Activated naive CD8-positive, alpha-beta T cell treated with anti-CD3 and anti-CD28 coated beads, Interleukin-2, amount 50 U/mL, for 16 hours (primary cell): ENCODE data around the gene CXXC1.
"Not testable (repeated sequence)": the region's sequence is repeated elsewhere in the genome, so short reads cannot be mapped to it uniquely, and the experiment has no call there.

Experiments used
- DNase-seq: peaks from one replicate; pipeline ENCODE4 v3.0.0-alpha.2; 2020; ENCODE audit warnings: low read depth, low spot score

Gene CXXC1

DNA sequence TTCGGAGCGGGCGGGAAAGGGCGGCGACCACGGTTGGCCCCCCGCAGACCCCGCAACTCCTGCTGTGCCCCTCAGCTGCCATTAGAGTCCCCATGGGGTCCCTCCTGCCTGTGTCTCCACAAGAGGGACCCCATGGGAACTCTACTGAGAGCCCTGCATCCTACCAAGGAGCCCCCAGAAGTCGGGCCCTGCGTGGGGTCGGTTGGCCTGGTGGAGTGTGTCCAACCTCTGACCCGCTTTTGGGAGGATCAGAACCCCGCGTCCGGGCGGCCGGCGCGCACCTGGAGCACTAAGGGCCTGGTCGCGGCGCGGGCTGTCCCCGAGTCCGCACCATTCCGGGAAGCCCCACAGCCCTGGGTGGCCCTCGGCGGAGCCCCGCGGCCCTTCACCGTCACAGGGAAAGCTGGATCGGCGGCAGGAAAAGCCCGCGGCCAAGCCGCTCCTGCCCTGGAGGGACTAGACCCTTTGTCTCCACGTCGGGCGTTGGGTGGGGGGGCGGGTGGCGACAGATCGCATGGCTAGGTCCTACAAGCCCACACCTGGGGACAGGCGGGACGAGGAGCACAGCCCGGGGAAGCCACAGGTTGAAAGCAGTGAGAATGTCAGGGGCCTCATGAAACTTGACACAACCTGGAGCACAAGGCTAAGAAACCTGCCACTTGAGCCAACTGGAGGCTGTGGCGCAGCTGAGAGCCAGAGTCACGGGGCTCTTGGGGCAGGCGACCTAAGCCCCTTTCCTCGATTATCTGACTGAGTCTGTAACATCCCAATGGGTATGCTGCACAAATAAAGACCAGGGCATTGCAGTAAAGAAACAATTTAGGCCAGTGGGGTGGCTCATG lies 11.2 kb upstream of the CXXC1 start:
- DNase-seq = no peak

DNA sequence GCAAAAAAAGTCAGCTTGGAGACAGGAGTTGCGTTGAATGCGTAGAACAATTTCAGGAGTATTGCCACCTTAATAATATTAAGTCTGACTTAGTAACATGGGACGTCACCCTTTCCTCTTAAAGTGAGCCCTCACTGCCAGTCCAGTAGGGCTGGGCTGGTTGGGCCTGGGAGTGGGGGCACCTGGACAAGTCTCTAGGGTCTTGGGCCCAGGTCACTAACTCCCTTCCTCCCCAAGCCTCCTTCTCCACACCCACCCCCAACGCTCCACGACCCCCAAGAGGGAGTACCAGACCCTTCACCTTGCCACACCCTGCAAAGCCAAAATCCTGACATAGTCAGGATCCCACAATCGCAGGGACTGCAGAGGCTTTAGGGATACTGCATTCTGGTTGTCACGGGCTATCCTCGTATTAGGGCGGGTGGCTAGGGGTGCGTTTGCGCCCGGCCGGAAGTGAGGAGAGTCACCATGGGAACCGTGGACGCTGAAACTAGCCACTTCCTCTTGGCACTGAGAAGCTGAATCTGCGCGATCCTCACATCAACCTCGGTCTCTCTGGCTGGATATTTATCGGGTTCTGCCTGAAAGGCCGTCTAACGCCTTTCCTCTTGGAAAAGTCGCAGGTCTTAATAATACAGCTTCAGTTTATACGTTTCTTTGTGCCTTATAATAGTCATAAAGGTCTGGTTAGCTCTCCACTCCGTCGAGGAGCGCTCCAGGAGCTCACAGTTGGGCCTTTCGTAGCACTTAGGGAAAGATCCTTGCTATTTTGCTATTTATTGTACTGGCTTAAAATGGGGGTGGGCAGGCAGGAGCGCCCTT lies 10.3 kb upstream of the CXXC1 start:
- DNase-seq = peak; percentile 35

DNA sequence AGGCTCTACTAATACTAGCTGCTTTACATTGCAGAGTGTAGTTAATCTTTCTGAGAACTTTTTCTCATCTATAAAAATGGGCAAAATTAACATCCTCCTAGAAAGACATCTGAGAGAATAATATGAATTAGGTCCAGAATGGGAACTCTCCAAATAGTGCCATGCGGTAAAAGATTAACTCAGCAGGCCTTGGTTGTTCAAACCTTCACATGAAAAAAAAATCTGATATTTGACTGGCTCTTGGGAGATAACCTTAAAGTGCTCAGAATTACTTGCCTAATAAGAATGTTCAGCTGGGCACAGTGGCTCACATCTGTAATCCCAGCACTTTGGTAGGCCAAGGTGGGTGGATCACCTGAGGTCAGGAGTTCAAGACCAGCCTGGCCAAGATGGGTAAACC lies 5.5 kb upstream of the CXXC1 start:
- DNase-seq = no peak

DNA sequence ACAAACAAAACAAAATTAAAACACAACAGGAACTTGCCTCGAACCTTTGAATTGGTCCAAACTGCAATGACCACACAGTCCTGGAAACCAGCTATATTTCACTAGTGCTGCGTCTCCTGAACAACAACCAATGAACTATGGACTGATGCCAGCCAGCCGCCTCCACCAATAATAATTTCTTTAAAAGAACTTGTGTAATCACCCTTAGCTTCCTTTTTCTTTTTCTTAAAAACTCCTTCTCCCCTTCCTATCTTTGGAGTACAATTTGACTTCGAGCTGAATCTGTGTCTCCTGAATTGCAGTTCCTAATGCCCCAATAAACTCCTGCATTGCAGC lies 1.6 kb upstream of the CXXC1 start:
- no peak for DNase-seq

DNA sequence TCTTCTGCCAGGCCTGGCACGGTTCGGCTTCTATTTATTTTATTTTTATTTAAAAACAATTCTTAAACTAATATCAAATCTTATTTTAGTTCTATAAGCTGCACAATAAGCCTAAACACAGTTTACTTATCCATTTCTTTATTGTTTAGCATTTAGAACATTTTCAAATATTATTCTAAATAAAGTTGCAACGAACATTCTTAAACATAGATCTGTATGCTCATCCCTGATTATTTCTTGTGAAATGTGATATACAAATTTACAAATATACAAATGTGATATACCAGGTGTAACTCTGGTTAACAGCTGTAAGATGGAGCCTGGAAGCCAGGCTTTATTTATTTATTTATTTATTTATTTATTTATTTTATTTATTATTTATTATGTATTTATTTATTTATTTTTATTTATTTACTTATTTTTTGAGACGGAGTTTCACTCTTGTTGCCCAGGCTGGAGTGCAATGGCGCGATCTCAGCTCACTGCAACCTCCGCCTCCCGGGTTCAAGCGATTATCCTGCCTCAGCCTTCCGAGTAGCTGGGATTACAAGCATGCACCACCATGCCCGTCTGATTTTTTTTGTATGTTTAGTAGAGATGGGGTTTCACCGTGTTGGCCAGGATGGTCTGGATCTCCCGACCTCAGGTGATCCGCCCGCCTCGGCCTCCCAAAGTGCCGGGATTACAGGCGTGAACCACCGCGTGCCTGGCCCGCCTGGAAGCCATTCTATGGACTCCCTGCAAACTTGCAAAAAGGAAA lies 1.0 kb upstream of the CXXC1 start:
- not testable (repeated sequence) for DNase-seq

DNA sequence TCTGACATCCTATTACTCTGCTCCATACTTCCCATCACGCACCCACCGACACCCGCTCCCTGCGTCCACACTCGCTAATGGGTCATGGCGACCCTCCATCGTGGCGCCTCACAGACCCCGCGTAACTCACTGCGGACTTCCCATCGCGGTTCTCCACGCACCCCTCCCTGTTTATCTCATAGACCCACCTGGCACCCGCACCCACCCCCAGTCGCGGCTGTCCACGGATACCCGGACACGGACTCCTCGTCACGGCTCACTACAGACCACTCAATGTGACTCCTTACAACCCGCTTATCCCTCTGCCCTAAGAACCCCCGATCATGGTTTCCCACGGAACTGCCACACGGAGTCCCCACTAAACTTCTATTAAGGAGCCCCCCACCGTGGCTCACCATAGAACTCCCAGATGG lies 458 bp downstream of the CXXC1 start:
- DNase-seq = no peak

DNA sequence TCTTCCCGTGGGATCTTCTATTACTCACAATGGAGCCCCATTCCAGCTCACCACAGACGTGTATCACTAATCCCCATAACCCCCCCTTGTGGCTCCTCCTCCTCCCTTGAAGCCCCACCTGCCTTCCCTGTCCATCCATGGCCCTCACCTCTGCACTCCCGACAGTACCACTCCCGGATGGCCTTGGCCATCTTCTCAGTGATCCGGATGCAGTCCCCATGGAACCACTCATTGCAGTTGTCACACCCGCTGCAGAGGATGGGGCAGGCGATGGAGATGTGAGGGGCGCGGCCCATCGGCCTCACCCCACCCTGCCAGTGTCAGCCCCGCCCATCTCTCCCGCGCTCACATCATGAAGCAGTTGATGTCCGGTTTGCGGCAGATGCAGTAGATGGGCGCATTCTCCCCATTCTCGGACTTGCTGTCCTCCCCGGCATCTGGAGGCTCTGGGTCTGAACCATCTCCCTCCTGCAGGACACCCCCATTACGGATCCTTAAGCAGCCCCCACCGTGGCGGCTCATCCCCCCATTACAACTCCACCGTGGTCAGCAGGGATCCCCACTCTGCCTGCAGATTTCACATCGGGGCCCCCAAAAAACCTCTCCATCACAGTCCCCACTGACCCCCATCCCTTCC lies 983 bp downstream of the CXXC1 start:
- no peak for DNase-seq

DNA sequence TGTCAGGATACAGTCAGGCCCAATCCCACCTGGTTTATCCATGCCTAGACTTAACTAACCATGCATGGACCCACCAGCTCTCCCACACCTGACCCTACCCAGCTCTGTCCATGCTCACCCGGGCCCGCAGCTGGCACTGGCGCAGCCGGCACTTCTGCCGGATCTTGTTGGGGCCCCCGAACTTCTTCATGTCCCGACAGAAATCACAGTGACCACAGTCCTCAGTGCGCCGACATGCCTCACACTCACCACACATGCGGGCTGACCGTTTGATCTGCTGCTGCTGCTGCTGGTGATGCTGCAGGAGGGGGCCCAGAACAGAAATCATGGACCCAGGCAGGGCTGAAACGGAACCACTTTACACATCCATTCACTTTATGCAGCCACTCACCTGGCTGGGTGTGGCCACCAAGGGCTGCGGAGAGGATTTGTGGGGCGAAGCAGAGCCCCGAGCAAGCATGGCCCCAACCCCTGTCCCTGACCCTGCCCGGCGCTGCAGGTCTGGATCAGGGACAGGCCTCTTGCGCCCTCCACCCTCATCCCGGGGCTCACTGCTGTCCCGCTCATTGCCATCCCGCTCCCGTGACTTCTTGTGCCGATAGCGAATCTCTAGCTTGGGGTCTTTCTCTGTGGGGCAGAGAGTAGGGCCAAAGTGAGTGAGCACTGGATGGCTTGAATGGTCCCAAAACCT lies 1.7 kb downstream of the CXXC1 start:
- no peak for DNase-seq

DNA sequence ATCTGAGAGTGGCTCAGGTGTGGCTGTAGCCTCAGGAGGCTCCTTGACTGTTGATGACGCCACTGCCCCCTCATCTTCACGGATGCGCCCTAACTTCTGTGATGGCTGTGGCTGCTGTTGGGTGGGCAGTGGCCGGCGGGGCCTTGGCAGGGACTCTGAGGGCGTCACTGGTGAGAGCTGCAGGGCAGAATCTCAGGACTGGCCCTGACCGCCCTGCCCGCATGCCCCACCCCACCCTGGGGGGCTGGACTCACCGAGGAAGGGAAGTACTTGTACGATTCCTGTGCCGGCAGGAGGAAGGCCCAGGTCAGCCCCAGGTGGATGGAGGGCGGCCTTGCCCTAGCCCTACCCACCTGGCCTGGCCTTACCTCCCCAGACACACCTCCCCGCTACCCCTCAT lies 2.4 kb downstream of the CXXC1 start:
- no peak for DNase-seq

DNA sequence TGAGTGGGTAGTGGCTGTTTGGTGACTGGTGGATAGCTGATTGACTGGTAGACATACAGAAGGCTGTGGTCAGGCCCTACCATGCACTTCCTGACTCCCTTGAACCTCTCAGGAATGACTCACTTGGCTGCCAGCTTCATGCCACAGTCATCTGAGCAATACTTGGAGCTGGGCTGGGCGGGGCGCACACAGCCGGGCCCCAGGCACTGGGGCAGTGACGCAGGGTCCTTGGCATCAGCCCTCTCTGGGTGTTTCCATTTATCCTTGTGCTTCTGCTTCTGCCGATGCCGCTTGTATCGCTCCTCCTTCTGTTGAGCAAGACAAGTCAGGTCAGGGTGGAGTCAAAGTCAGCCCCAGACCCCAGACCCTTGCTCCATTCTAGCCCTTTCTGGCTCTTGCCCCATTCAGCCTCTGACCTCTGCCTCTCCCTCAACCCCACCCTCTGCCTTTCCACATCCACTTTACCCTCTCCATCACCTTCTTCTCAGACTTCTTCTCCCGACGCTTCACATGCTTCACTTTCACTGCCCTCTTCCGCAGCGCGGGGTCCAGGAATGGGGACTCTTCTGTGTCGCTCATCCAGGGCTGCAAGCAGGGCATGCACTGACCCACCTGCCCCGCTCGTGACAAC lies 3.1 kb downstream of the CXXC1 start:
- no peak for DNase-seq

DNA sequence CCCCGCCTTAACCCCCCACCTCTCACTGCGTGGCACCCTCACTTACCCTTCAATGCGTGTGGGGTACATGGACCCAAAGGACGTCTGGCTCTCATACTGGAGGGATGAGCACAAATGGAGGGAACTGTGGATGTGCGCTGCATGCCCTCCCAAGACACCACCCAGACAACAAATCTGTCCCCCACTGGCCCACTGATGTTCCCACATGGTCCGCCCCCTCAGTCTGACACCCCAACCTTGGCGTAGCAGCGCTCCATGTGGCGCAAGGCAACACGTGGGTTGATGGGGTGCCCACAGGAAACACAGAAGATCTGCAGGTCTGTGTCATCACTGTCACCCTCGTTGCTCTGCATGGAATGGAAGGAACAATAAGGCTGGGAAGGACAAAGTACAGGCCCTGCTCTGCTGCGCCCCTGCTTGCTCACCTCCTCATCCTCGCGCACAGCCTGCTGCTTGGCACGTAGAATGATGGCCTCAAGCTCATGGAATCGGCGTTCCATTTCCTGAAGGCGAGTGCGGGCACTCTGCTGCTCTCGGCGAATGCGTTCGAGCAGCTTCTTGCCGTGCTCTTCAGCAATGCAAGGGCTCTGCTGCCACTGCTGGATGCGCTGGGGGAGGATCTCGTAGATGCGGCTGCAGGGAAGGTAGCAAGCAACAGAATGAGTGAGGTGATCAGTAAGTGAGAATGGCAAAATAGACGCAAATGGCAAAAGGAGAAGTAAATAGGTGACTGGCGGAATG lies 3.9 kb downstream of the CXXC1 start:
- no peak for DNase-seq

DNA sequence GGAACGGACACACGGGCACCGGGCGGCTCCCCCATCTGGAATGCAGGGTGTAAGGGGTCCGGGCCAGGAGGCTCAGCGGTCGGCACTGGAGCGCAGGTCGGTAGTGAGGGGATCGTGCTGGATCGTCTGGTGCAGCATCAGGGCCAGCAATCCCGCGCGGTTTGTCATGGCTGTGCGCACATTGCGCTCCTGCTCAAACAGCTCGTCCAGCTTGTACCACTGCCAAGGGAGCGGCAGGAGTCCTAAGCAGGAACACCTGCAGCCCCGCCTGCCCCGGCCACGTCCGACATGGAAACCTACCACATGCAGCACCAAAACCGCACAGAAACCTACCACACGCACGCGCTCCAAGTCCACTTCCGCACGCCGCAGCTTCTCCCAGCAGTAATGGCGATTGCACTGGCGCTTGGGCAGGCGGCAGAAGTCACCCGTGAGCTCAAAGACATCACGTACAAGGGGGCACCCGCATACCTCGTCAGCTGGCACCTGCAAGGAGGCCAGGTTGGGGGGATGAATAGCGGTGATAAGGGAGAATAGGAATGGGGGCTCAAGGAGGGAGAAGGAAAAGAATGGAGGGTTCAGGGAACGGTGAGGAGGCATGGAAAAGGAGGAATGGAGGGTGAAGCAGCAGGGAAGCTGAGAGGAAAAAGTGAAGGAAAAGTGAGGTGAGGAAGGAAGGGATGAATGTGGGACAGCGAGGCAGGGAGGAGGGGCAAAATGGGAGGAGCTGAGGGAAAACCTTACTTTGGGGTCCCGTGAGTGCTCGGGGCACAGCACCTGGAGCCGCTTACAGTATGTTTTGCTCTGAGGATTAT lies 4.8 kb downstream of the CXXC1 start:
- DNase-seq = no peak

DNA sequence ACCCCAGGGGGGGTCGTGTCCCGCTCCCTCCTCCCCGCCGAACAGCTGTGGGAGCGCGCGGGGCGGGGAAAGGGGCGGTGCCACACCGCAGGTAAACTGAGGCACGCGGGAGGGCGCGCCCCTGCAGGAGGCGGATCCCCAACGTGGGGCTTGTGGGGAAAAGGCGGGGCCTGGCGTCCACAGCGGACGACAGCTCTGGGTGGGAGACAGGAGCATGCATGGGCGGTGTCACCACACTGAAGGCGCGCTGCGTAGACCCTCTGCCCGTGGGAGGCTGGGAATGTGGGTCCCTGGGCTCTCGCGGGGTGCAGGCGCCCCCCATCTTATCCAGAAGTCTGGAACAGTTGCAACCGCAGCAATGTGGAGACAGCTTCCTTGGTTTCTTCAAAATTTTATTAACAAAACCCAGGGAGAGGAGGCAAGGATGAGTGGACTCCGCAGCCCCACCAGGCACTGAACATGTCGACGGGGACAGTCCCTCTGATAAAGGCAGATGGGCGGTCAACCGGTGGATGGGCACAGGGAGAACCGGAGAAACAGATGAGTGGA lies 5.4 kb downstream of the CXXC1 start:
- DNase-seq = no peak

DNA sequence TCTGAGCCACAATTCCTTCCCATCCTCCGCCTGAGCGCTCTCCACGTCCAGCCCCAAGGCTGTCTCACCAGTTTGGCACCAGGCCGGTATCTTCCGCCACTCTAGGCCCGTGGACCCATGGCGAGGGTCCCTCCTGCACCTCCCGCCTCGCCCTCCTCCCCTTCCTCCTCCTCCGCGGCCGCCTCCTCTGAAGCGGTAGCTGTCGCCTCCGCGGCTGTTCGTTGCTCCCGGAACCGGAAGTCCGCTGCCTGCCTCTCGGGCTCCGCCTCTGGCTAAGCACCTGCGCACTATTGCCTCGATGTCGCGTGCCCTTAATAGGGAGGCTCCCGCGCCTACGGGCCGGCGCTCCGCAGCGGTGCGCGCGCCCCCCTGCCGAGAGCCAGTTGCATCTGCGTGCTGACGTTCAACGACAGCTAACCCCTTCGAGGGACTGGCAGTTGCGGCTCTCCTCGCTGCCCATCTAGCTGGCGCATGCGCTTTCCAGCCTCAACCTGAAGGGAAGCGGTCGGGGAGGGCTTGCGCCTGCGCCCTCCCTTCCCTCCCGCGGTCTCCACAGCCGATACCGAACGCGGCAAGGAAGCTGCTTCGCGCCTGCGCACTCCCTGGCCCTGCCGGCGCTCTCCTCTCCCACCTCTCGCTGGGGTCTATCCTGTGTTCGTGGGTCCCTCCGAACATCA lies 6.1 kb downstream of the CXXC1 start, which contains the start of gene MBD1:
MBD1 (minus strand) TSS at position 229 of the 677 bp plus-strand sequence. CDS start 1,531 bp downstream, outside the sequence.
- peak; percentile 93 for DNase-seq

DNA sequence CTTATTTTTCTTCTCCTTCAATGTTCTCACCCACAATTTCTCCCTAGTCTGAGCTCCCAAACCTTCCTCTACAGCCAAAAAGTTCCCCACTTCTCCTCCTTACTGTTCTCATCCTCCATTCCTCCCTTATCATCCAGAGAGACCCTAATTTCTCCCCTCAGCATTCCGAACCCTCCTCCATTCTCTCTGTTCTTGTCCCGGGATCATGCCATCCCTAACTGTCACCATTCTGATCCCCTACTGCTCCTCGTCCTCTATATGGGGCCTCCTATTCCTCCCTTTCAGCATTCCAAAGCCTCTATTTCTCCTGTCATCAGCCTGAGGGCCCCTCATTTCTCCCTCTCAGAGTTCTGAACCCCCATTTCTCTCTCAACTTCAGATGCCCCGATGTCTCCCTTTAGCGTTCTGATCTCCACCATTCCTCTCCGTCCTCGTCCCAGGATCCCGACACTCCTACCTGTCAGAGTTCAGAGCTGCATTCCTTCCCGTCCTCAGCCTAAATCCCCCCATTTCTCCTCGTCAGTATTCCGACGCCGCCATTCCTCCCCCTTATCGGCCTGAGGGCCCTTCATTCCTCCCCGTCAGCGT lies 6.7 kb downstream of the CXXC1 start:
- no peak for DNase-seq

DNA sequence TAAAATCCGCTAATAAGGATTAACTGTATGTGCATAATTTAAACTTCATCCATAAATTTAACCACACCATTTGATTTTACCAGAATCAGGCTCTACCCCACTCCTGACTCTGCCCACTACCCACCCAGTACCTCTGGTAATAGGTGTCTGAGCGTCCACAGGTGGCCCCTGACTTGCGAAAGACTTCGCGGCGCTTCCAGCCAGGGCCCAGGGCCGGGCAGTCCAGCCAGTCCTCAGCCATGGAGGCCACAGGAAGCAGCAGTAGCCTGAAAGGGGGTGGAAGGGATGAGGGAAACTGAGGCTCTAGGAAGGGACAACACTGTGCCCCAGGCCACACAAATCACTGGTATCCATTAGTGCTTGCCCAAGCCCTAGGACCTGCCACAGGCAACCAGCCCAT lies 7.7 kb downstream of the CXXC1 start:
- DNase-seq = no peak

DNA sequence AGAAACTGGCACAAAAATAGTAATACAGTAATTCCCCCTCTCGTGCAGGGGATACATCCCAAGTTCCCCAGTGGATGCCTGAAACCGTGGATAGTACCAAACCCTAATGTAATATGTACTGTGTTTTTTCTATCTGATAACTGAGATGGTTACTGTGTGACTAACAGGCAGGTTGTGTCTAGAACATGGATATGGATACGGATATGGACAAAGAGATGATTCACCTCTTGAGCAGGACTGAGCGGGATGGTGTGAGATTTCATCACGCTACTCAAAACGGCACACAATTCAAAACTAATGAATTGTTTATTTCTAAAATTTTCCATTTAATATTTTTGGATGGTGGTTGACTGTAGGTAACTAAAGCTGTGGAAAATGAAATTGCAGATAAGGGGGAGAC lies 9.6 kb downstream of the CXXC1 start:
- no peak for DNase-seq

DNA sequence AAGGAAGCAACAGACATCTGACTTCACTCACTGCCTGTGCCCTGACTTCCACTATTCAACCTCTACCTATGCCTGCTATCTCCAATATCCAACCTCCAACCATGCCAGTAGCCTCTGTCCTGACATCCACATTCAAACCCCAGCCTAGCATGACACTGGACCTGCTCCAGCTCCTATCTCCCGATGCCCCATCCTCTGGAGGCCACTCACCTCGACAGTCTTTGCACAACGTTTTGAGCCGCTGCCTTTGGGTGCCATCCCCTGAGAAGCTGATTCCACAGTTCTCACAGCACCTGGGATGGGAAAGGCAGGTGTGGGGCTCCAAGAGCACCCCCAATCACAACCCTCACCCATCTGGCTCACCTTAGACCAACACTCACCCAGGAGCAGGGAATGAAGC lies 11.0 kb downstream of the CXXC1 start:
- DNase-seq = no peak
